Measurements from ENCODE around the gene NF2.

Gene NF2

DNA sequence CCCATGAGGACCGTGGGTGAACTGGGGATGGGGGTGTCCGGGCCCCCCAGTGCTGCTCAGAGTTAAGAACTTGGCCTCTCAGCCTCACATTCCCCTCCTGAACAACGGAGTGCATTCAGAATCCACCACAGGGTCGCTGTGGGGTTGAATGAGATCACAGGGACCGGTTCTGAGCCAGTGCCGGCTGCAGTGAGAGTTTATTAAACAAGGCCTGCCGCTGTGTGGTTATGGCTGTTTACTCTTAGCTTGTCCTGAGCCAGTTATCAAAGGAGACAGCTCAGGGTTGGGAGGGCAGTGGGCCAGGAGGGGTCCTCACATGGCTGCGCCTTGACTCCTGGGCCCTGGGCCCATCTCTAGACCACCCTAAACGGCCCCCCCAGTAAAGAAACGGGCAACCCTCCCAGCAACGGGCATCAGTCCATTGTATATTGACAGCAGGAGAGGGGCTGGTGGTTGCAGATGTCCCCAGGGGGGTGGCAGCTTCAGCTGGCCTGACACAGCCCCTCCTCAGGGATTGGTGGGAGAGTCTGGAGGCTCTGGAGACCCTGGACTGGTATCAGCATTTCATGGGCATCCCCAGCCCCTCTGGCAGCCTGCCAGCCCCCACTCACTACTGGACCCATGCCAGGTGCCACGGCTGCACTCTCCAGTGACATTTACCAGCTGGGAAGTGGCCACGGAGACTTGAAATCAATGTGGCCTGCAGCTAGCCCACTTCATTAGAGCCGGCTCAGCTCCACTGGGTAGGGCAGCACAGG lies 101.3 kb downstream of the NF2 start:
- DNase-seq = no peak

DNA sequence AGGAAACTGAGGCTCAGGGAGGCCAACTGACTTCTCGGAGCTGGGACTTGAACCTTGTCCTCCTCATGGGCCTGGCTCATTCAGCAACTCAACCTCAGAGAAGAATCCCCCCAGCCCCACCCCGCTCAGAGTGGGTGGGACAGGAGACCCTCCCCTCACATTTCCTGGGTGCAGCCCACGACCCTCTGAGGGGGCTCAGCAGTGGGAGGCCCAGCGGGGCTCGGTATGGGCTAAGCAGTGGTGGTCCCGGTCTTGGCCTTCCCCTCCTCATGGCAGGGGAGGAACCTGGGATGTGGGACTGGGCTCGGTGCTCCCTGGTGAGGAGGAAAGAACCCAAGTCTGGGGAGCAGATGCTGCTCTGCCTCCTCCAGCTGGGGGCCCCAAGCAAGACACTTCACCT lies 102.2 kb downstream of the NF2 start:
- no peak for DNase-seq

DNA sequence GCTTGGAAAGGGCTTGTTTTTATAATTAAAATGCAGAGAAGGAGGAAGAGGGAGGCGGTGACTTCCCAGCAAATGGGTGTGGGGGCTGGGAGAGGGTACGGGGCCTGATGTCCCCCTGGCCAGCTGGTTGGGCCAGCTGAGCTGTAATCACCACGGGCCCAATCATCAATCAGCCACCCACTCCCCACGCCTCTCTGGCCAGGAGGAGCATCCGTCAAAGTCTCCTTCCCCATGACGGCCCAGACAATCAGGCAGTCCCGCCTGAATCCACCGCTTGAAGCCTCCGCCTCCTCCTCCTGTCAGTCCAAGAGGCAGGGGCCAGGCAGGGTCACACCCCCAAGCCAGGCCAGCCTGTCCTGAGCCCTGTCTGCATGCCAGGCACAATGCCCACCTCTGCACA lies 103.1 kb downstream of the NF2 start:
- DNase-seq = no peak

DNA sequence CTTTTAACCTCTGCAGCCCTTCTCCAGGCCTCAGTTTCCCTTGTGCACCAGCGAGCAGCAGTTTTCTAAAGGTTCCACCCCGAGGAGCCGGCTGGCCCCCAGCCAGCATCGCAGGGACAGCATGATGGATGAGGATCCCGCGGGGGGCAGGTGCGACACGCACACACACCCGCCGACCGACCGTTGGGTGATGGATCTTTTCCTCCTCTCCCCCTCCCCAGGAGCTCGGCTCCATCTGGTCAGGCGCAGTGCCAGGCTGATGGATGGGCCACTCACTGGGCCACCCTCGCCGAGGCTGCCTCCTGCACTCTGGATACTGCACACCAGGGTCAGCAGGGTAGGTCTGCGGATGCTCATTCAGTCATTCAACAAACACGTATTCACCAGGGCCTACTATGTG lies 103.6 kb downstream of the NF2 start:
- no peak for DNase-seq

DNA sequence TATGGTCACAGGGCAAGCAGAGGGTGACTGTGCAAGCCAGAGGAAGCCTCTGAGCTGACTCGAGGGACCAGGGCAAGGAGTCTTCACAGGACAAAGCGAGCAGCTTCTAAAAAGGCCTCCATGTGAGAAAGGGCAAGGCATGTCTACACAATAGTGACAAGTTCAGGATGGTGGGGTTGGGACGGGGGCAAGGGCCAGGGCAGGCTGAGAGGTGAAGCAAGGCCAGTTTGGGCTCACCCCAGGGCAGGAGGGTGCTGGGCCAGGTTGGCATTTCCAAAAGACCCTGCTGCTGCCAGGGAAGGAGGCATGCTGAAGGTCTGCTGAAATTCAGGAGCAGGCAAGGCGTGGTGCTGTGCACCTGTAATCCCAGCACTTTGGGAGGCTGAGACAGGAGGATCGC lies 104.0 kb downstream of the NF2 start:
- DNase-seq = no peak

DNA sequence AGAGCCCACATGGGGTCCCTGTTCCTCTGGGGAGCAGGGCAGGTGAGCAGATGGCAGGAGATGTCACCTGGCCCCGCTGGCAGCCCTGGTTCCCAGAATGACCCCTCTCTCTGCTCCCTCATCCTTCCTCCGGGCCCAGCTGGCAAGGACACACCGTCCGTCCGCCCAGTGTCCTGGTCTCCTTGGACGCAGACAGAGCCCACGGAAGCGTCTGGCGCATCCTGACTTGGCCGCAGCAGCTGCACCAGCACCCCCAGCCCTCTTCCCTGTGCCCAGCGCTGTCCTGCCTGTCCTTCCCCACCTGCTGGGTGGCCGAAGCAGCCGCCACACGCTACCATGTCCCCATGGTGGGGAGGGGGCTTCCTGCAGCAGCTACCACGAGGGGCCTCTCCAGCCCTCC lies 106.8 kb downstream of the NF2 start:
- no peak for DNase-seq

DNA sequence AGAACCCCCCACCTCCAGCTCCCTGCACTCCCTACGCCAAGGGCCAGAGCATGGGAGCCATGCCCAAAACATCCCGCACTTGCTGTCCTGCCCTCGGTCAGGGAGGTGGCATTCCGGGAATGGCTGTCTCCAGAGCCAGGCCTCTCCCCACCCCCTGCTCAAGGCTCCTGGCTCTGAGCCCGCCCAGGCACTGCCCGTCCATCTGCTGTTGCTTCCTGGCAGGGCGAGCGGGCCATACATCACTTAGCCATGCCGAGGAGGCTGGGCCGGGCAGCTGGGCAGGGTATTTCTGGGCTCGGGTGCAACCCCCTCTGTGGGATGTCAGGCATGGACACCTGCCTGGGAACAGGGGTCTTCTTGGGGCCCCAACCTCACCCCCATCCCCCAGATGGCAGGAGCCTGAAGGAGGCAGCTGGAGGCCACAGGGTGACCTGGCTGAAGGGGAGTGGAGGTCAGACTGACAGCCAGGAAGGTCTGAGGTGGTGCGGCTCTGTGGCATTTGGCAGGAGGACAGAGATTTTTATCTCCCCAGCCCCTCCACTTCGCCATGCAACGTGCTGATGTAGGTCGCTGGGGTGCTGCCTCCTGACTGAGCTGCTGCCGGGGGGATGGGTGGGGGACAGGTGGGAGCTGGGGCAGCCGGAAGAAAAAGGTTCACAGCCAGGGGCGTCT lies 107.6 kb downstream of the NF2 start:
- DNase-seq = no peak

DNA sequence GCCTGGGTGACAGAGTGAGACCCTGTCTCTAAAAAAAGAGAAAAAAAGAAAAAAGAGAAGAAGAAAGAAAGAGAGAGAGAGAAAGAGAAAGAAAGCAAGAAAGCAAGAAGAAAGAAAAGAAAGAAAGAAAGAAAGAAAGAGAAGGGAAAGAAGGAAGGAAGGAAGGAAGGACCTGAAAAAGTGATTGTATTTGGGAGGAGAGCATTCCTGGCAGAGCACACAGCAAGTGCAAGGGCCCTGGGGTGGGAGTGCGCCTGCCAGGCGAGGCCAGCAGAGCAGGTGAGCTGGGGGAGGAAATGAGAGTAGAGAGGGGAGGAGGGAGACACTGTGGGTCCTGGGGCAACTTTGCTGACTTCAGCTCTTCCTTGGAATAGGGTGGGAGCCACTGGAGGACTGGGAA lies 108.7 kb downstream of the NF2 start:
- DNase-seq = no peak

DNA sequence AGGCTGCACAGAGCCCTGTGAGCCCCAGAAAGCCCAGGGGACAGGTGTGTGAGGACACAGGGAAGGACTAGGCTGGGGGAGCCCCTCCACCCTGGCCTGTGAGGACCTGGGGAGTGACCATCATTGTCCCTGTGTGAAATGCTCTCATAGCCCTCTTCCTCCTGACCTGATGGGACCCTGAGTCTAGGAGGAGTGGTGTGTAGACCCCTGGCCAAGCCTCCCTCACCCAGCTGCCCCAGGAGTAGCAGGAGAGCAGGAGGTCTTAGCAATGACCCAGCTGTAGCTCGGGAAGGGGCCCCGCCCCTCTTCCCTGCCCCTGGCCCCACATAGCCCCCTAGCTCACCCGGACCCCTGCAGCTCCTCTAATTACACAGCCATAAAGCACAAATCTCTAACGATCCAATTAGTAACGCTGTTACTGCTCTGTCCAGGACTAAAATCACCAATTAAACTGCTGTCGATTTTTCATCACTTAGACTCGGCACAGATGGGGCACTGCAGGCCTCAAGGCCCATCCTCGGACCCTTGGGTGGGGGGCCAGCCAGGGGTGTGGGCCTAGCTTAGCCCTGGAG lies 109.8 kb downstream of the NF2 start:
- DNase-seq = no peak

DNA sequence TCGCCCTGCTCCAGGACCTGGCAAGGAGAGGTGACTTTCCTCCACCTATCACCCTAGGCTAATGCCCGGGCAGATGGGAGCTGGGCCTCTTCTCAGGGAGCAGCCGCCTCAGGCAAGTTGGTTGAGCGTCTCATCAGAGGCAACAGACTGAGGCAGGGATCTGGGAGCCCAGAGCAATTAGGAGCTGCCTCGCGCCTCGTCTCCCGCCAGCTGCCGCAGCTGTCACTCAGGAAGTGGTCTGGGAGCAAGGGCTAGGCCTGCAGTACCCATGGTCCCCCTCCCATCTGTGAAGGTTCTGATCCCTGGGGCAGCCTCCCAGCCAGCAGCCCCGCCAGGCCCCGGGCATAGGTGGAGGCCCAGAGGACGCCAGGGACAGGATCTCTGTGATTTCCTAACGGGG lies 111.8 kb downstream of the NF2 start:
- no peak for DNase-seq

DNA sequence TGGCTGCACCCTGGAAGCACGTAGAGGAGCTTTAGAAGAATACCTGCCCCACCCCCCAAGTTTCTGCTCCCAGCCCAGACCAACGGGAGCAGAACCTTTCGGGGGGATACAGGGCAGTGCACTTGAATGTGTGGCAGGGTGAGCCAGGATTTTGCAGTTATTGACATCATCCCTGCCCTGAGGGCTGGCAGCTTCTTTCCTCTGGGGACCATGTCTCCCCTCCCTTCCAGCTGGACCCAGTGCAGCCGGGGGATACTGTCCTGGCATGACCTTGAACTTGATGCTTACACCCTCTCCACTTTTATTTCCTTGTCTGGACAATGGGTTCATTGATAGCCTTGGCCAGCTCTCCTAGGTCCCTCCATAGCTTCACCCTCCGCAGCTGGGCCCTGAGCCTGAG lies 112.3 kb downstream of the NF2 start:
- DNase-seq = no peak

DNA sequence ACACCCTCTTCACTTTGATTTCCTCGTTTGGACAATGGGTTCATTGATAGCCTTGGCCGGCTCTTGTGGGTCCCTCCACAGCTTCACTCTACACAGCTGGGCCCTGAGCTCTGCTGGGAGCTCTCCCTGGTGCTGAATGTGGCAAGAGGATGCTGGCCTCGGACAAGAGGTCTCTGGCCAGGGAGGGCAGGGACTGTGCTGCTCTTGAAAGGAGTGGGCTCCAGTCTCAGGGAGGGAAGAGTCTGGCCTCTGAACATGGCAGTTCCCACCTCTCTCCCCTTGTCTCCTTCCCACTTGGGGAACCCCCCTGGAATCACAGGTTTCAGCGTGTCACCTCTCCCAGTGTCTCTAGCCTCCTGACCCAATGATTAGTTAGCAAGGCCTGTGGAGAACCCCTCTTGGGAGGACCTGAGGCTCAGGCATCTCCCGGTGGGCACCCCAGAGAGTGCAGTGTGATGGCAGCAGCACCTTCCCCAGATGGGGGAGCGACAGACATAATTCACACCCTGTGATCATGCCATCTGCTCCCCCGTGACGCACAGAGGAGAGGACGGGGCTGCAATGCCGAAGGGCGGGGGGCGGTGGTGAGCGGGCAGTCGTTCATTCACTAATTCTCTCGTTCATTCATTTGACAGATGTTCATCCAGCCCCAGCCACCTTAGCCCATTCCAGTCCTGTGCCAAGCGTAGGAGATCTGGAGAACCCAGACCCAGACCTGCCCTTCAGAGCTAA lies 113.5 kb downstream of the NF2 start:
- DNase-seq = peak in 1 of 2 donors; percentile 43

DNA sequence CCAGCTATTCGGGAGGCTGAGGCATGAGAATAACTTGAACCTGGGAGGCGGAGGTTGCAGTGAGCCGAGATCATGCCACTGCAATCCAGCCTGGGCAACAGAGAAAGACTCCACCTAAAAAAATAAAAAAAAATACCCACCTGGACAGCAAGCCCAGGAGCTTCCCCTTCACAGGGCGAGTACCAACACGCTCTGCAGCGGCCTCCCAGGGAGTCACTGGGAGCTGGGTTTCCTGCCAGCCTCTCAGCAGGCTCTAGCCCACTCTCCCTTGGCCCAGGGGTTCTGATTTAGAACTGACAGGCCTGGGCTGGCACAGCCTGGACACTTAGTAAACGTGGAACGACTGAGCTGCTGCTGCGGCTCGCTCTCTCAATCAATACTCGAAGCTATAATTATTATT lies 114.4 kb downstream of the NF2 start:
- no peak for DNase-seq

DNA sequence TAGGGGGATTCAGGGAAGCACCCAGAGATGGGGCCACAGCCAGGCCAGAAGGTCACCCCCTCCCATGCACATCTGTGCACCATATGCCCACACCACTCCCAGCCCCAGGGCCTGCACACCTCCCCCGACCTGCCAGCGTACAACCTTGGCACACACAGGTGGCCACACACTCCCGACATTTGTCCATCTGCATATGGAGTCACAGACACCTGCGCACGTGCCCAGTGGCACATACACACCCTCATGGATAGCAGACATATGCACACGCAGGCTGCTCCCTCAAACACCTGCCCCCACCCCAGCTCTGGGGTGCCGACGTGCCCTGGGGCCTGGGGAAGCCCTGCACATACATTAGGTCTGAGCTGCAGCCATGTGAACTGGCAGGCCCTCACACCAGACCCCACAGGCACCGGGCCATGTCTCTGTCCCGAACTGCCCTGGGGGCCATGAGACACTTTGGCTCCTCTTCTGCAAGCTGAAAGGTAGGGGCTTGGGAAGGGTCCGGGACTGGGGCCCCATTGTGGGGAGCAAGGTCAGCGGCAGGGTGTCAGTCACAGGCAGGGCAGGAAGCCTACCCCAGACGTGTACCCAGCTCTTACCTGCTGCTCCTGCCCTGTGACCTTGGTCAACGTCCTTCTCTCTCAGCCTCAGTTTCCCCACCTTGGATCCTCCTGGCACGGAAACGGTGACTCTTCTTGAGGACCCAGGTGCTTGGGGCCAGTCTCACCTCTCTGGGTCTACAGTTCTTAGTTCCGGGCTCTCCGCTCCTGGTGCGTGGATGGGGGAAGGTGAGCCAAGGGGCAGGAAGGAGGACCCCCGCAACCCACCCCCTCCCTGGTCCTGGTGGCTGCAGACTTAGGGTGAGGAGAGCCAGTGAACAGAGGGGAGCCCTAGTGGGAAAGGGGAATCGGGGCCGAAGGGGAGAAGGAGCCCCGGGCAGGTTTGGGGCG lies 115.8 kb downstream of the NF2 start:
- no peak for DNase-seq

DNA sequence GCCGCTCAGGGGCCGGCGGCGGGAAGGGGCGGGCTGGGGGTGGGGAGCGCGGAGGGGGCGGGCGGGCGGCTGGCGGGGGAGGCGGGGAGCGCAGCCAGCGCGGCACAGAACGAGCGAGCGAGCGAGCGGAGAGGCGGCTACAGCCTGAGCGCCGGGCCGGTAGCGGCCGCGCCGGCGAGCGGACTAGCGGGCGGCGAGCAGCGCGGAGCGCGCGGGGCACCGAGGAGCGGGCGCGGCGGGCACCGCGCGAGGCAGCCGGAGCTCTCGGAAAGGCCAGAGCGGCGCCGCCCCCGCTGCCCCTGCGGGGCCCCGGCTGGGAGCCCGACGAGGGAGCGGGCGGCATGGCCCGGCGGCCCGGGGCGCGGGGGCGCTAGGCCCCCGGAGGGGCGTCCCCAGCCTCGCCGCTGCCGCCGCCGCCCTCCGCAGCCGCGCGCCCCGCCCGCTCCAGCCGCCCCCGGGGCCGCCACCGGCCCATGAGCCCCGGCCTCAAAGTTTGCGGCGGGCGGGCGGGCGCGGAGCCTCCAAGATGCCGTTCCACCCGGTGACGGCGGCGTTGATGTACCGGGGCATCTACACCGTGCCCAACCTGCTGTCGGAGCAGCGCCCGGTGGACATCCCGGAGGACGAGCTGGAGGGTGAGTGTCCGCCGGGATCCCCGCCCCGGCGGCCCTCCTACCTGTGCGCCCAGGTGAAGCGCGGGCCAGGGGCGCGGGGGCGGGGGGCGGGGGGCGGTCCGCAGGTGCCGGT lies 116.6 kb downstream of the NF2 start, which contains the start of gene CABP7:
CABP7 (plus strand) TSS at position 105 of the 747 bp plus-strand sequence; CDS start at position 527, 422 bp downstream.
- peak in 1 of 2 donors; percentile 21 for DNase-seq

DNA sequence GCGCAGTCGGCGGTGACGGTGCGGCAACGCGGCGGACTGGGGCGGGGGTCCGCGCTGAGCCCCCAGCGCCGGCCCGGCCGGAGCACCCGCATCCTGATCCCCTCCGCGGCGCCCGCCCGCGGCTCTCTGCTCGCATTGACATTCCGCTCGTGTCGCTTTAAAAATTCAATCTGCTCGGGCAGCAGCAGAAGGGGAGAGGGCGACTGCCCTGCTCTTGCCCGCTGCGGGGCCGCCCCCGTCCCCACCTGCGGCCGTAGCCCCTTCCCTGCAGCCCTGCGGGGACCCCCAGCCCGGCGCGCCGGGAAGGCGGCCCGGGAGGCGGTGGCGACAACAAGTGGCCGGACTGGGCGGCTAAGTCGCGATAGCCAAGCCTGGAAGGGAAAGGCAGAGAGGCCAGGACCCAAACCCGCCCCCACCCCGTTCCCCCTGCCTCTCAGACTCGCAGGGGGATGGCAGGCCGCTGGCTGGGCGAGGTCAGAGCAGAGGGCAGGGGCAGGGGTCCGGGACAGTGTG lies 117.4 kb downstream of the NF2 start:
- DNase-seq = no peak

DNA sequence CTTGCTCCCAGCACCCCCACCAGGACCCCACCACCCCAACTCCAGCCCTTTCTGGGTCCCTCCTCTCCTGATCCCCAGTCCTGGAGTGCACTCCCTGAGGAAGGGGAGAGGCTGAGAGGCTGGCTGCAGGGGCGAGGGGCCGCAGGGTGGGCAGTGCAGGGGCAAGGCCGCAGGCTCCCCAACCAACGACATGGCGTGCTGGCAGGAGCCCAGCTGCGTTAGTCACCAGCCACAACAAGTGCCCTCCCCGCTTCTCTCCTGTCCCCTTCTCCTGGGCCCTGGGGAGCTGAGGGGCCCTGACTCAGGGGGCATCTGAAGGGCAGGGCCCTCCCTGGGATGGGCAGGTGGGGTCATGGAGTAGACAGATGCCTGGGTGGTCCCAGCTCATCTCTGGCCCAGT lies 118.7 kb downstream of the NF2 start:
- DNase-seq = no peak

DNA sequence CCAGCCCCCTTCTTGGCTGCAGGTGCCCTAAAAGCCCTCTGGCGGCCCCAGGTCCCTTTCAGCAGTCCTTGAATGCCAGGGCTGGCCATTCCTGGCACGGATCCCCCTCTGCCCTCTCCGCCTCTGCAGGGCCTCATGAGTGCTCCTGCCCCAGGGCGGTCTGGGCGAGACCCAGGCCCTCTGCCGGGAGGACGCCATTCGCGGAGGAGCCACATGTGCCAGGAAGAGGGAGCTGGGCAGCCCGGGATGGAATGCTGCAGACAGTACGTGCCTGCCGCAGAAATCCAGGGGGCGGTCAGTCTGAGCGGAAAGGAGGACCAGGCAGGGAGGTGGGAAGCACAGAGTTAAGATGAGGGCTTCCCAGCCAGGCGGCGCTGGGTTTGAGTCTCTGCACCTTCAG lies 119.2 kb downstream of the NF2 start:
- no peak for DNase-seq

DNA sequence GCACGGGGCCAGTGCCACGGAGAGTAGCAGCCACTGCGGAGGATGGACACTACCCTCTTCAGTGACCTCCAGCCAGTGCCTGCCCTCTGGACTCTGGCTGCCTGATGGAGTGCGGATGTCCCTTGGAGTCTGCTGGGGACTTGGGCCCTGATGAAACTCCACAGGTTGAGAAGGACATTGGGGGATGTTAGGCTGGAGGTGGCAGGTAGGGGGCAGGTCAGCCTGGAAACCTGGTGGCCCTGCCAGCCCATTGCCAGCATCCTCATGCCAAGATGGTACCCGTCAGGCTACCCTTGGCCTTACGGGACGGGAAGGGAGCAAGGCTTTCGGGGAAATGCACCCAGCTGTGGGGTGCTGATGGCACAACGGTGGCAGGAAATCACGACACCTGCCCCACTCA lies 120.3 kb downstream of the NF2 start:
- DNase-seq = no peak

DNA sequence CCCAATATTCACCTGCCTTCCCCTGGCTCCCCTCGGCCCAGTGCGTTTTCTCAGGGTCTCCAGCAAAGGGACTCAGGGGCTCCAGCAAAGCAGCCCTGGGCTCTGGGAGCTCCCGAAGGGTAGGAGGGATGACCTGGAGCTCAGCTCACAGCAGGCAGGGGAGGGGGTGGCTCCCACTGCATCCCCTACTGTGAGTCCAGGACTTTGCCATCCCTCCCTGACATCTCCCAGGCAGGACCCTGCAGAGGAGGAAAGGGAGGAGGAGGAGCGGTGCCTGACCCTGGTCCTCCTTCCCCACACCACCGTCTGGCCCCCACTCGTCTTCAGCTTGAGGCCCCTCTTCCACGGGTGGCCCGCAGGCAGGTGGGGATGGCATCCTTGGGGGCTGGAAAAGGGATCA lies 121.4 kb downstream of the NF2 start:
- DNase-seq = no peak

DNA sequence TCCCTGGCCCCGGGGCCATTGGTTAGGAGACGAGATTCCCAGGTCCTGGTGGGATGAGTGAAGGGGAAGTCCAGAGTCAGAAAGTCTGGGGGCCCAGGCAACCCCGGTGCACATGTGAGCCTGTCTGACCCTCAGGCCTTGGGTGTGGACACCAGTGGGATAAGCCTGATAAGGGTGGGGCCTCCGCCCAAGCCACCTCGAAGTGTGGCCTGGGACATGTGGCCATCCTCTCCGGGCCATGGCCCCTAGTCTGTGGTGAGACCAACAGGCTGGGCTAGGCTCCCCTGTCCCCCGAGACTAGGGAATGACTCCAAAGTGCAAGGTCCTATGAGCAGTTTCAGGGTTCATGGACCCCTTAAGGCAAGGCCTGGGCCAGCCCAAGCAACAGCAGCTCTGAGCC lies 122.7 kb downstream of the NF2 start:
- no peak for DNase-seq

All from stimulated activated CD4-positive, alpha-beta T cell treated with anti-CD3 and anti-CD28 coated beads, Interleukin-2, amount 100 ng/mL, for 24 hours (primary cell).